GM23248 (cell line): ENCODE measurements around the gene PCDH12.

Experiments used
- EZH2 ChIP-seq: fragments of 200-600 bp; sonication (generic); IDR thresholded peaks from 2 replicates; pipeline ENCODE4 v1.6.1; 2018; ENCODE audit warnings: antibody characterized with exemption, mild to moderate bottlenecking; ENCODE audit not compliant: insufficient read depth, poor library complexity, severe bottlenecking
- EZH2phosphoT487 ChIP-seq: fragments of 200-600 bp; sonication (generic); IDR thresholded peaks from 2 replicates; pipeline ENCODE4 v1.6.1; 2018; ENCODE audit warnings: antibody characterized with exemption, moderate library complexity, mild to moderate bottlenecking, low read depth; ENCODE audit not compliant: insufficient read depth

DNA sequence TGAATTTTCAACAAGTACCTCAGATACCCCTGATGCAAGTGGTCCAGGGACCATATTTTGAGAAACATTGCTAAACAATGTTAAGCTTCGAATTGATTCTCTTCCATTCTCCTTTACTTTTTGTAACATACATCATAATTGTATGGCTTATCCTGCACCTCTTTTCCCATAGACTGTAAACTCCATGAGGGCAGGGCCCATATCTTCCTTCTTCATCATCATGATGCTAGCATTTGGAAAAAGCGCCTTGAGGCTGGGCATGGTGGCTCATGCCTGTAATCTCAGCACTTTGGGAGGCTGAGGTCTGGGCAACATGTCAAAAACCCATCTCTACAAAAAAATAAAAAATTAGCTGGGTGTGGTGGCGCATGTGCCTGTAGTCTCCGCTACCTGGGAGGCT, 48.8 kb downstream of the PCDH12 start:
- TF ChIP-seq EZH2phosphoT487 = no peak
- no peak for TF ChIP-seq EZH2
